Measurements from ENCODE around the gene ETFDH. TPM values are rescaled to one million over a fixed set of nuclear protein-coding genes. Genes with fewer than 3 reads are reported as not detected.

The ETFDH gene
- polyA plus RNA-seq, 1 donor (not counting 4 experiments of a cell fraction or from before 2014, with no cell fraction given), result 25.5 TPM

- no peaks in the 10 kb centered on the region for H3K79me2 ChIP-seq (ENCODE audit: control insufficient read depth, insufficient read depth, low read length)
- H3K4me3 ChIP-seq (ENCODE audit: control insufficient read depth in 2 of 3, extremely low read depth in 1 of 3, insufficient read depth in 2 of 3, low read depth in 1 of 3, low read length in 3 of 3), result no peak overlapping the region
- dilution Hi-C loops (cut with MboI; ENCODE audit: extremely low pct_ligation_motif_present, low sequenced_read_pairs), result no loop called here
- H3K9ac ChIP-seq (ENCODE audit: control insufficient read depth, extremely low read depth, insufficient read depth, low read length), result no peak overlapping the region
- DNase-seq (ENCODE audit: low read depth, low spot score) (no peak), FAIRE-seq (no peak)
- no peaks in the 10 kb centered on the region for H3K36me3 ChIP-seq (ENCODE audit: control insufficient read depth in 2 of 2, extremely low read depth in 1 of 2, insufficient read depth in 2 of 2, low read length in 2 of 2)
- no peaks in the 10 kb centered on the region for H3K9me1 ChIP-seq (ENCODE audit: control insufficient read depth, extremely low read depth, insufficient read depth, low read length)
- no peaks in the 10 kb centered on the region for H3K9me3 ChIP-seq (ENCODE audit: control insufficient read depth, low read depth, low read length)
- no peak overlapping the region for H3K27ac ChIP-seq (ENCODE audit: control insufficient read depth, insufficient read depth, low read length)
- H3K4me1 ChIP-seq (ENCODE audit: control insufficient read depth, extremely low read depth, insufficient read depth, low read length), result no peaks in the 10 kb centered on the region
- TF ChIP-seq CTCF (optimal IDR thresholded peaks at IDR 0.05 in 1 of 3, IDR thresholded peaks at IDR 0.05 in 1 of 3, conservative IDR thresholded peaks at IDR 0.05 in 1 of 3; ENCODE audit: extremely low read depth in 1 of 3, insufficient read depth in 2 of 3, low read length in 3 of 3) (no peak), EZH2 (IDR thresholded peaks at IDR 0.05; ENCODE audit: low read length) (no peak)
- no peak overlapping the region for H3K4me2 ChIP-seq (ENCODE audit: control insufficient read depth, extremely low read depth, insufficient read depth, low read depth, low read length)
- no peak overlapping the region for H2AFZ ChIP-seq (ENCODE audit: control insufficient read depth, low read length)
- no peaks in the 10 kb centered on the region for H4K20me1 ChIP-seq (ENCODE audit: control insufficient read depth, extremely low read depth, insufficient read depth, low read length)
- H3K27me3 ChIP-seq (ENCODE audit: control insufficient read depth, extremely low read depth, insufficient read depth, low read length), result no peaks in the 10 kb centered on the region
Observed at GRCh38 chr4:158625544-158625943, 46.6 kb upstream of the ETFDH start.

GRCh38 chr4:158630893-158631292 lies 41.2 kb upstream of the ETFDH start:
- dilution Hi-C loops (cut with MboI; ENCODE audit: extremely low pct_ligation_motif_present, low sequenced_read_pairs), result no loop called here
- Histone ChIP-seq H3K36me3 (ENCODE audit: control insufficient read depth in 2 of 2, extremely low read depth in 1 of 2, insufficient read depth in 2 of 2, low read length in 2 of 2) (no peaks in the 10 kb centered on the region), H3K9ac (ENCODE audit: control insufficient read depth, extremely low read depth, insufficient read depth, low read length) (no peak overlapping the region), H3K79me2 (ENCODE audit: control insufficient read depth, insufficient read depth, low read length) (no peaks in the 10 kb centered on the region), H3K27ac (ENCODE audit: control insufficient read depth, insufficient read depth, low read length) (no peak overlapping the region), H3K4me1 (ENCODE audit: control insufficient read depth, extremely low read depth, insufficient read depth, low read length) (no peaks in the 10 kb centered on the region), H3K9me3 (ENCODE audit: control insufficient read depth, low read depth, low read length) (no peaks in the 10 kb centered on the region), H3K9me1 (ENCODE audit: control insufficient read depth, extremely low read depth, insufficient read depth, low read length) (no peaks in the 10 kb centered on the region), H3K27me3 (ENCODE audit: control insufficient read depth, extremely low read depth, insufficient read depth, low read length) (no peaks in the 10 kb centered on the region), H4K20me1 (ENCODE audit: control insufficient read depth, extremely low read depth, insufficient read depth, low read length) (no peaks in the 10 kb centered on the region), H3K4me2 (ENCODE audit: control insufficient read depth, extremely low read depth, insufficient read depth, low read depth, low read length) (no peak overlapping the region), H2AFZ (ENCODE audit: control insufficient read depth, low read length) (no peak overlapping the region), H3K4me3 (ENCODE audit: control insufficient read depth in 2 of 3, extremely low read depth in 1 of 3, insufficient read depth in 2 of 3, low read depth in 1 of 3, low read length in 3 of 3) (no peak overlapping the region)
- FAIRE-seq (peak; percentile 29), DNase-seq (ENCODE audit: low read depth, low spot score) (no peak)
- TF ChIP-seq EZH2 (IDR thresholded peaks at IDR 0.05; ENCODE audit: low read length) (no peak), CTCF (optimal IDR thresholded peaks at IDR 0.05 in 1 of 3, IDR thresholded peaks at IDR 0.05 in 1 of 3, conservative IDR thresholded peaks at IDR 0.05 in 1 of 3; ENCODE audit: extremely low read depth in 1 of 3, insufficient read depth in 2 of 3, low read length in 3 of 3) (no peak)

Measured in keratinocyte (primary cell).